HG03469 (cell line): ENCODE data around the gene SND1.

ENCODE experiments used
- ATAC-seq: cut with Tn5 transposase; IDR thresholded peaks from one replicate; pipeline ENCODE4 v1.9.1; 2021; ENCODE audit warnings: mild to moderate bottlenecking, moderate library complexity, moderate number of reproducible peaks; ENCODE audit not compliant: unreplicated experiment

Gene SND1

DNA sequence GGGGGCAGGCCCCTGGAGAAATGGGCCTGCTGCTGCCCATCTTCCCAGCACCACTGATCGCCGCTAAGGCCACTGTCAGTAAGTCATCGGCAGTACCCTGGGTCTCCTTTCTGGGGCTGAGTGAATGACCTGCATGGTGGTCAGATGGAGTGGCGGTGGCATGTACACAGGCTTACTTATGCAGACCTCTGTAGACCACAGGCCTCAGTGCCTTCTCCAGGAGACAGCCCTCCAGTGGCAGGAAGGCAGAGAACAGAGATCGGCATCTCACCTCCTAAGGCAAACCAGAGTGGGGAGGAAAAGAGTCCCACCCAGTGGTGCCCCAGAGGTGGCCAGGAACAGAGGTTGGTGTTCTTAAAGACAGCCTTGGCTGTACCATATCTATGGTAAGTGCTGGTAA, 402.0 kb downstream of the SND1 start:
- ATAC-seq, result no peak

DNA sequence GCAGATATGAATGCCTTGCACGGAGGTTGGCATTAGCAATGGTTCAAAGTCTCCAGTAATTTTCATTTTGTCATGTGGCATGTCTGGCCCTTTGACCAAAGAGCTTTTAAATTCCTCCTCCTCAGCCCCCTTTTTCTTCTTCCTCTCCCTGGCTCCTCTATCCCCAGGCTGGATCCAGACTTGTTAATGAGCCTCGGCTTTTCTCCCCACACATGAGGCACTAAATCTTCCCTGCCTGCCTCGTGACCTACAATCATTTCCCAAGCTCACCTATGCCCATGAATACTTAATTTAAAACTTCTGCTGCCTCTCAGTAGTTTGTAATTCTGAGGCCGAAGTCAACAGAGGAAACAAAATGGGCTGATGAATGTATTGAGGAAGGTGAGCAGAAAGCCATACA, 402.5 kb downstream of the SND1 start:
- ATAC-seq, result no peak

DNA sequence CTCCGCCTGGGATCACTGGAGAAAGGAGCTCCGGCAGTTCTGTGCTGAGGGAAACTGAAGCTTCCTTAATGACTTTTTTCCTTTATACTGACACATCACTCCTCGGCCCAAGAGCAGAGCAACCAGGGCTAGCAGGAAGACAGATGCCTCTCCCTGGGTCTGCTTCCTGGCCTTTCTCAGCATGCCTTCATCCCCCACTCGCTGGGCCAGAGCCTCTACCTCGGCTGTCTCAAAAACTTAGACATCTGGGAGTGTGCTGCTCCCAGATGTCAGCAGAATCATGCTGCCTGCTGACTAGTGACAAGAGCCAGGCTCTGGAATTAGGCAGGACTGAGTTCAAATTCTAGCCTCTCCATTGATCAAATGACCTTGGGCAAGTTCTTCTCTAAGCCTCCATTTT, 403.6 kb downstream of the SND1 start:
- ATAC-seq, result no peak

DNA sequence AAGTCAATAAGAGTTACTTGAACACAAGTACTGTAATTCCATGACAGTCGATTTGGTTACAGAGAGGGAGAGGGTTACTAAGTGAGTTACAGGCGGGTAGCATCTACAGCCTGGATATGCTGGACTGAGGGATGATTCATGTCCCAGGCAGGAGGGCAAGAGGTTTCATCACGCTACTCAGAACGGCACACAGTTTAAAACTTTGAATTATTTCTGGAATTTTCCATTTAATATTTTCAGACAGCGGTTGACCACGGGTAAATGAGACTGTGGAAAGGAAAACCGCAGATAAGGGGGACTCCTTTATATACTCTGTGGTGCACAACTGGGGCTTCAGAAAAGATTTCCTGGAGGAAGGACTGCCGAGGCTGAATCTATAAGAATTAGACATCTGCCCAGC, 404.9 kb downstream of the SND1 start:
- ATAC-seq, result no peak

DNA sequence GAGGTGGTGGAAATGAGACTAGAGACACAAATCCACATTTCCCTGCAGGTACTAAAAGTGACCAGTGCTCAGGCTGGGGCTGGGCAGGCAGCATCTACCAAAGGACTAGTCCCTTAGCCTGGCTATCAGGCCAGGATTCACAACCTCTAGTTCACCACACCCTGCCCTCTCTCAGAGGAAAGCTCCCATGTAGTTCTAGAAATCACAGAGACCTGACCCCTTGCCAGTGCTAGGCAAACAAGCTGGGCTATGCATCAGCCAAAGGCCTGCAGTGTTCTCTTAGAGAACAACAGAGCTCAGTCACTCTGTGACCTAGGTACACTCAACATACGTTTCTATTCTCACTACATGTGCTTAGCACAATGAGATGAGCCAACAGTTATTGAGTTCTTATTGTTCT, 405.9 kb downstream of the SND1 start:
- ATAC-seq, result no peak

DNA sequence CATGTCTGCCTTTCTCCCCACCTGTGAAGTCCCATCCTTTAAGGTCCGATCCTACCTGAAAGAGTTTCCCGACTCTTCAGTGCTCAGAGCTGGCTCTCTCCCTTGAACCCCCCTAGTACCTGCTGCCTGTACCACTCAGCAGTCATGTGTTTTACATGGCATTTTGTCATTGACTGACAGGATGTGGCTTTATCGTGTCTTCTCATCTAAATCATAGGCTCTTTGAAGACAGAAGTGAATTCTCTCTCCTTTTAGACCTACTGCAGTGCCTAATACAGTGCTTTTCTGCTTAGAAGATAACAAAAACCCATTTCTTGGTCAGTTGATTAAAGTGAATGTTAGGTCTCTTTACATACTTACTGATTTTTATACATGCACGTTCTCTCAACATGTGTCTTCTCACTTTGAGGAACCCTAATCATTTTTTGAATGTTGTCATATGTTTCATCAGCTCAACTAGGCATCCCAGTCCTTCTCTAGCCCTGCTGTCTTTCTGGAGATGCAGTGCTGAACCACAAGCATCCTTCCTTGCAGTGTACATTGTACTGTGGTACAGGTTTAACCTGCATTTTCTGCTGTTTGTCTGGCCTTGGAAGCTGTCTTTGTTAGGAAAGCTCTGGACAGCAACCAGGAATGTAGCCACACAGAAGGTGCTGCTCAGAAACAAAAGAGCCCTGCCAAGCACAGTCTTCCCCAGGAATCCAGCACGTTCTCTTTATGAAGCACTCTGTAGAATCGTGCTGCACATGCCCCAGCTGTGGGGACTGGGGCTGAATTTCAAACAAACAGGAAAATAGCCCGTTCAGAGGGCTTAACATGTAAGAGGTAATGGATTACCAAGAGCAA, 407.4 kb downstream of the SND1 start:
- no peak for ATAC-seq

DNA sequence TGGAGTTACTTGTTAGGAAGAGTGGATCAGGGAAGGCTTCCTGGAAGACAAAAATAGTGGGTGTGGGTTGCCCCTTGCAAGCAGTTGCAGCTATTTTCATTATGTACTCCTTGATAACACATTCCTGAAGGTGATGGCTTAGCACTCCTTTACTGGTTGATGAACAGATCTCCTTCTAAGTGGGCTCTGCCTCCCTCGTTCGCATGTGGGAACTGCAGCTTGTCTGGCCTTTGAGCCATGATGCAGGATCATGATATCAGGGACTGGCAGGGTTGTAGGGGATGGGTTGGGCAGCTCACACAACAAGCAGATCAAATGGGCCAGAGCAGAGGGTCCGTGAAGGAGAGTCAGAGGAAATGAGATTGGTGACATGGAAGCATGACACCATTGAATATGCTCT, 408.0 kb downstream of the SND1 start:
- ATAC-seq, result no peak

DNA sequence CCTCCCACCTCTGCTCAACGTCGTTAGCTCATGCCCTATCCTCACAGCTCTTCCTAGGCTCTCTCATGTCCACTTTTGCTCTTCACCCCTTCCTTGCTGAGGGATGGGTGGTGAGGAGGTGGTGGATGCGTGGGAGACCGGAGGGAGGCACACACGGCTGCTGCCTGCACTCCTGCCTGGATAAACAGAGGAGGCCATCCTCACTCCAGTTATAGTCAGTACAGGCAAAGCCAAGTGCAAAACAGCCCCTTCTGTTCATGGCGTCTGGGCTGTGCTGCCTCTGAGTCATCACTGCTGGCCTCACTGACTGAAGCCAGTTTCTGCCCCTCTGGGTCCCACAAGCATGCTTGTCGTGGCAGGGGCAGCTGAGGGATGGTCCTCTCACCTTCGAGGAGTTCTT, 411.1 kb downstream of the SND1 start:
- no peak for ATAC-seq

DNA sequence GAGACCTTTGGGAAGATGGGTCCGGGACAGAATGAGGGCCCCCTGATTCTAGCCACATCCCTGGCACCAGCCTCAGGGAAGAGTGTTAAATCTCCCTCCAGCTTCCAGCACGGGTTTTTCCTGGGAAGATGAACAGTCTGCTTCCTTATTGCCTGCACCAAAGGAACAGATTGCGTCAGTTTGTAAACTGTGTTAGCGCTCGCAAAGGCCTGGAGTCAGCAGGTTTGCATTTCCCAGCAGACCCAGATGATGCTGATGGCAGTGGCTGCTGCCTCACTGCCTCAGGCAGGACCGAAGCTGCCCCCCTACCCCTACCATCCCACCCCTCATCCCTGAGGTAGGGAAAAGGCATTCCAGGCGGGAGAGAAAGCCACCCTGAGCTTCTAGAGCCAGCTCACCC, 413.9 kb downstream of the SND1 start:
- ATAC-seq, result no peak

DNA sequence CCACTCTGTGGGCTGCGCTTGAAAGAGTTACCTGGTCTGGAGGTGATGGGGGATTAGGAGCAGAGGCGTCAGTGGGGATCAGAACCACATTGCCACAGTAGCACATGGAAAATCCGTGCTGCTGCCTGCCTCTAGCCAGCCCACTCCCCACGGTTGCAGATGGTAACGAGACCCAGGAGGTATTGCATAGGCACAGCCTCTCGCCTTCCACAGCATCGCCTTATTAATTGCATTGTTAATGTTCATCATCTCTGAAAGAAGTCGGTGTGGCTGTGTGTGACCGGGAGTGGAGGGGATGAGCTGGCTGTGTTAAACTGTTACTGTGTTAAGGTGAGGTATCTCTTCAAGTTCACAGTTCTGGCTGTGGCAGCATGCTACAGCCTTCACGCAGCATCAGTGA, 414.4 kb downstream of the SND1 start:
- no peak for ATAC-seq

DNA sequence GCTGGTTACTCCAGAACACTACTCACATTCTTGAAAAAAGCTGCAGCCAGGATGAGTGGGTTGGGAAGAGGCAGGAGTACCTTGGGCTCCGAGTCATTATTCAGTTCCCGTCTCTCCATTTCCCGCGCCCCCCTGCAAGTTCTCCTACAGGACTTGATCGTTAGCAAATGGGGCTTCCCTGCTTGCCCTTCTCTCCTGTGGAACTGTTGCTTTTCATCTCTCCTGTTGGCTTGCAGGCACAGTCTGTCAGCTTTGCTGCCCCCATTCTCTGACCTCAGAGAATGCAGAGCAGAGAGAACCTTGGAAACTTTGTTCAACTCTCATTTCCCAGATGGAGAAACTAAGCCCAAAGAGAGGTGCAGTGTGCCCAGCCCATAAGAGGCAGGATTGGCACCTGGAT, 414.9 kb downstream of the SND1 start:
- no peak for ATAC-seq

DNA sequence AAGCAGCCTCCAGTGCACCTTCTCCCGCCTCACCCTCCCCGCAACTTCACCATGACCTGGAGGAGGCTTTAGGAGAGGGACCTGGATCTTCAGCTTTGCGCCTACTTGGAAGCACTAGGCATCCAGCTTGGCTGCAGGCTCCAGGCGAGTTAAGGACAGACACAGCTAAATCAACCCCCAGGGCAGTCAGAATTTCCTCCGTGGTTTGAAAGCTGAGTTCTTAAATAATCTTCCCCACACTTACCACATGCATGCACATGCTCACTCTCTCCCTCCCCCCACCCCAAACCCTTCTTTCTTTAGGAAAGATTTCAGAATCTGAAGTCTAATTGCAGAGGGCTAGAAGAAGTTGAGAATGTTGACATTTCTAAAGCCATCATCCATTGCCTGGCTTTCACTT, 416.0 kb downstream of the SND1 start:
- no peak for ATAC-seq

DNA sequence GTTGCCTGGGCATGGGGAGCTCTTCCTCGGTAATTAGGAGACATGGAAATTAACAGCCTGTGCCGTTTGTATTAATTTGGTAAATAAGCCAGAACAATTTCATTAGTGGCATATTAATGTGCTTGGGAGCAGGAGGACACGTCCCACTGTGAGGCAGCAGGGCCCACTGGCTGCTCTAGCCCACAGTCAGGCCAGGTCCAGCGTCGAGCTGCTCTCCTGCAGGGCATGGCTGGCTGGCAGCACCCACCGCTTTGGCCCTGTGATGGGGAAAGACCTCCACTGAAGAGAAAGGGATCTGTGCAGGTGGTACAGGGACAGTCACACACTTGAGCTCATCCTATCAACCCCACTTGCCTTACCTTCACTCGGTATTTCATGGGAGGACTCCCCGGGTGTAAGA, 416.8 kb downstream of the SND1 start:
- no peak for ATAC-seq

DNA sequence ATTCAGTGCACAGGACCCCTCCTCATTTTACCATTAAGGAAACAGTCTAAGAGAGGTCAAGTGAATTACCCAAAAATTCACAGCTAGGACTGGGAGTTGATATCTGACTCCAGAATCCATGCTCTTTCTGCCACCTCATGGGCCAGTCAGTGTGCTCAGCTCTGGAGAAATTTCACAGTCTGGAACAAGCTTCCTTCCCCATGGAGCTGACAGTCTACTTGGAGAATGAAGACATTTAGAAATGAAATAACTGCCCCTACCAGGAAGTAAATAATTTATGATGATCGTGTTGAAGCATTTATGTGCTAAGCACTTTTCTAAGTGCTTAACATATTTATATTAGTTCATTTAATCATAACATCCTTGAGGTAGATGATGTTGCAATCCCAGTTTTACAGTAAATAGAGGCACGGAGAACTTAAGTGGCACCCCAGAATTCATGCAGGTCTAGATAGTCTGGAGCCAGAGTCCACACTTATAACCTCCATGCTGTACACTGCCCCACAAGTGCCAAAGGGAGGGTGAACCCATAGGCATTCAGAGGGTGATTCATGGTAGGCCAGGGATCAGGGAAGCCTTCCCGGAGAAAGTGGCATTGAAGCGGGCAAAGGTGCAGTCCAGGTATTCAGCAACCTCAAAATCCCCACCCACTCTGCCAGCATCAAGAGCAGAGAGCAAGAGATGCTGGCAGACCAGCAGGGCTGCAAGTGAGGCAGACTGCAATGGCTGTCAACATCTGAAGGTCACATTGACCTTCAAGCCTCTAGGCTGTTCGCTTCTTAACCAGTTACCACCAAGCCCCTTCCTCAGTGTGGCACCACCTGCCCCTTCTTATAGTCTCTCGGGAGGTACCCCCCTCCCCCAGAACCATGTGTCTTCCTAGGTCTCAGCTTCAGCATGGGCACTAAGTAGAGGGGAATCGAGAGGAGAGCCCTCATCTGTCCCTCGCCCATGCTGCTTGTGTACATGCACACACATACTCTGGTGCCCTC, 417.7 kb downstream of the SND1 start:
- no peak for ATAC-seq

DNA sequence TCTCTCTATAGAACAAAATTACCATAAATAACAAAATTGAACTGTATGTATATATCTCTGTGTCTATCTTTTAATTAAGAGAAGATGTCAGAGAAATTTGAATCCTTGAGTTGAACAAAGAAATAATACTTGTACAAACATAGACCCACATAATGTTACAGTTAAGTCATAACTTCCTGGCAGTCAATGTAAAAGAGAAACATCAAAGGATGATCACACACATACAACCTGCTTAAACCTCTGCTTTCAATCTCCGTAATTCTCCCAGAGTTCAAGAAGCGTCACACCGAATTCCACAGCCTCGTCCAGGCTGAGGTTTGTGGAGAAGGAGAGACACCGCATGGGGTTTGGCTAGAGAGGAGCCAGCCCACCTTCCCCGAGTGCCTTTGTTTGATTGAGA, 419.4 kb downstream of the SND1 start:
- no peak for ATAC-seq

DNA sequence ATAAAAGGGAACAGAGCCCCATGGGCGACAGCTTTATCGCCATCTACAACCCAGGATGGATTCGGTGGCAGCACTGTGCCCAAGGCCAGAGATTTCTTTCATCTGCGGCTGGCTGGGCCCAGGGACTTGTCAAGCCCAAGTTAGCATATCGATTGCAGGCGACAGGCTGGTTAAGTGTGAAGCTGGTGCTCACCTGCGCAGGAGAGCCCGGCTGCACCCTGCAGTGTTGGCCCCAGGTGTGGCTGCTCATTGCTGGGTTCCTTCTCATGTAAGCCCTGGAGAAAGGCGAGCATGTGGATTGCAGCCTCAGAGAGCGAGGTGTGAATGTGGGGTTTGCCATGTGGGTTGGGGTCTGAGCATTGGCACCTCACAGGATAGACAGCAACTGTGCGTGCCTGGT, 419.8 kb downstream of the SND1 start:
- ATAC-seq, result no peak

DNA sequence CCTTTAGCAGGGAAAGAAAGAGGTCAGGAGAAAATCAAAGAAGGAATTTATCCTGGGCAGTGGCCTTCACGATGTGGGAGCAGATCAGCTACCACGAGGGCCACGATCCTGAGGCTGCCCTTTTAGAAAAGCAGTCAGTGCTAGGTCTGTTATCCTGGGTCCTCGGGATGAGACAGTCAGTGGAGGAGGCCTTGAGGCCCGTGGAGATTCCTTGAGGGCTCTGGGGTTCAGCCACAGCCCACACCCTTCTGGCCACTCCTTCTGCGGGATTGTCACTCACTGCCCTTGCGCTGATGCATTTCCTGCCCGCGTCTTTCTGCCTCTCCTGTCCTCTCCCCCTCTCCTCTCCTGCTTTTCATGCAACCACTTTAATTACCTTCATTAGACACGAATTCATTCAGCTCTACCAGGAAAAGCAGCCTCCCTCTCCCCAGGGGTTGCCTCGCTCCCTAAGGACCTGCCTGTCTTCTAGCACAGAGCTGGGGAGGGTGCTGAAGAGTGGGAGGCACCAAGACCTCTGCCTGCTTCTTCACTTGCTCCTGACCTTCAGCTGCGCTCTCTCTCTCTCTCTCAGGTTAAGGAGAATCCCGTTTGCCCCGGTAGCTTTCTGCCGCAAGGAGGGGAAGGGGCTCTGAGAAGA, 421.8 kb downstream of the SND1 start:
- no peak for ATAC-seq

DNA sequence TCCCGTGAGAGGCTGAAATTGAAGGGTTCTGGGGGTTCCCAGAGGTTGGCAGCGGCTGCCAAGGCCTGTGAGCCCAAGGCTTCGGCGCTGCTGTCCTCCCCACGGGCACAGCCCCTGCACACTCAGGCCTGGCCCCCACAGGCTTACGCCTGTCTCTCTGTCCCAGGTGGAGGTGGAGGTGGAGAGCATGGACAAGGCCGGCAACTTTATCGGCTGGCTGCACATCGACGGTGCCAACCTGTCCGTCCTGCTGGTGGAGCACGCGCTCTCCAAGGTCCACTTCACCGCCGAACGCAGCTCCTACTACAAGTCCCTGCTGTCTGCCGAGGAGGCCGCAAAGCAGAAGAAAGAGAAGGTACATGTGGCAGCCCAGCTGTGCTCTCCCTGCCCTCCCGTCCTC, 422.3 kb downstream of the SND1 start:
- ATAC-seq, result no peak

DNA sequence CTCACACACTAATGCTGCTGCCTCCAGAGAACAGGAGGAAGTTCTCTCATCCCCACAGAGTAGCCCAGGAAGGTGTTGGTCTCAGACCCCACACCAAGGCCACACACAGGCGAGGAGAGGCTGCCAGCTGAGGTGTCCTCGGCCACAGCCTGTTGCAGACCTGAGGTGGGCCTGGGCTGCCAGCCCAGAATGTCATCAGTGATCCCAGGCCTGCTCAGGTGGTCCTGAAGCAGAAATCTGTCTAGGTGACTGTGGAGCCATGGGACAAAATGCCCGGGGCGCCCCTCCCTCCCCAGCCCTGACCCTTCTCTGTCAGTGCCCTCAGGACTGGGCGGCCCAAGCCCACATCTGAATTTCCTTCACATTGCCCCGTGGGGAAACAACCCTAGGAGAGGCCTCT, 422.7 kb downstream of the SND1 start:
- ATAC-seq, result no peak

DNA sequence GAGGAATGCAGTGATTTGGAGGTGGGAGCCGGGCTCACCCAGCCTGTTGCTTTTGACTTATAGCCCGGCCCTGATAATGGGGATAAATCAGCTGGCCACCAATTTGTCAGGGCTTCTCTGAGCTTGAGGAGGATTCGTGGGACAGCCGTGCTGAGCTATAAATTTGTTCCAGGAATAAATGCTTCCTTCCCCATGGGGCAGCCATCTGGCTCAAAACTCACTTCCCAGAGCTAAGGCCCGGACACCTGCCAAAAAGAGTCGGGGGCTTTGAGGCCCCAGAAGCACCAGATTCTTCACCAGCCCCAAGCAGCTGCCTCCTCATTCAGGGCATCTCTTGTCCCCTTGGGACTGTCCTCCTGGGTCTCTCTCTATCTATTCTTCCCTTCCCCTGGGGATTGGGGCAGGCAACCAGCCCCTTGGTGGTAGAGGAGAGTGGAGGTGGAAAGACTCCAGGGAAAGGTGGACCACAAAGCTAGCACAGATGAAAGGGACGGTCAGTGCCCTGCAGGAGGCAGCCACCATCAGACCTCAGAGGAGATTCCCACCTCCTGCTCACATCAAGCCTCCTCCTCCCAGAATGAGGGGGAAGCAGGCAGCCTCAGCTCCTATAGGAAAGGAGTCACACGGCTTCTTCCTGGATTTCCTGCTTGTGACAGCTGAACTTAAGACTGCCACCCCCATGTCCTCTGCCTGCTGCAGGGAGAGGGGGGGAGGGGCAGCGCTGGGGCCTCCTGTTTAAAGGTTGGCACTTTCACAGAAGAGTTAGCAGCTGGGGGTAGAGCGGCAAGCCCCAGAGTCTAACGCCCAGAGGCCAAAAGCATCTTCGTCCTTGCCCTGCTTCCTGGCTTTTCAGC, 423.5 kb downstream of the SND1 start:
- no peak for ATAC-seq
